Activated CD8-positive, alpha-beta memory T cell treated with anti-CD3 and anti-CD28 coated beads, Interleukin-2, amount 50 U/mL, for 1 hour (primary cell): ENCODE data around the gene DSCAML1.

ENCODE experiments used
- DNase-seq: peaks from one replicate; pipeline ENCODE4 v3.0.0-alpha.2; 2020; ENCODE audit errors: extremely low read depth

DSCAML1 gene

GRCh38 chr11:117830674-117831351 is 33.8 kb upstream of the DSCAML1 start:
- DNase-seq, result no peak

GRCh38 chr11:117830072-117830471 is 33.1 kb upstream of the DSCAML1 start:
- no peak for DNase-seq

- DNase-seq, result no peak
Measured at GRCh38 chr11:117829369-117829725, 32.3 kb upstream of the DSCAML1 start.

- peak; percentile 76 for DNase-seq
Measured at GRCh38 chr11:117828611-117829368, 31.8 kb upstream of the DSCAML1 start.

- no peak for DNase-seq
Measured at GRCh38 chr11:117827521-117828511, 30.8 kb upstream of the DSCAML1 start.

GRCh38 chr11:117826832-117827231 is 29.8 kb upstream of the DSCAML1 start:
- DNase-seq, result no peak

- DNase-seq, result no peak
Measured at GRCh38 chr11:117826190-117826570, 29.2 kb upstream of the DSCAML1 start.

GRCh38 chr11:117825538-117826189 is 28.6 kb upstream of the DSCAML1 start:
- no peak for DNase-seq

- DNase-seq, result no peak
Measured at GRCh38 chr11:117824571-117825537, 27.8 kb upstream of the DSCAML1 start, which contains the start of gene FXYD2. Gene FXYD2, minus strand, starts transcription at chr11:117824744. Its CDS starts 66 bp downstream, at chr11:117824678.

GRCh38 chr11:117823946-117824420 is 27.0 kb upstream of the DSCAML1 start:
- DNase-seq, result no peak

GRCh38 chr11:117823294-117823945 is 26.4 kb upstream of the DSCAML1 start:
- DNase-seq, result no peak

- DNase-seq, result no peak
Measured at GRCh38 chr11:117822074-117823033, 25.3 kb upstream of the DSCAML1 start.

- DNase-seq, result no peak
Measured at GRCh38 chr11:117821431-117821830, 24.4 kb upstream of the DSCAML1 start.

GRCh38 chr11:117820516-117820915 is 23.5 kb upstream of the DSCAML1 start:
- no peak for DNase-seq

GRCh38 chr11:117820071-117820470 is 23.1 kb upstream of the DSCAML1 start:
- DNase-seq, result no peak

GRCh38 chr11:117819096-117820040 is 22.4 kb upstream of the DSCAML1 start:
- no peak for DNase-seq
